NB4 (cell line): ENCODE measurements around the gene SGIP1.

Source experiments
- POLR2A ChIP-seq: IDR thresholded peaks from 2 replicates; pipeline ENCODE4 v1.6.1; 2011; ENCODE audit warnings: mild to moderate bottlenecking; ENCODE audit not compliant: insufficient read length; ENCODE audit errors: extremely low read depth
- TF ChIP-seq, protein P1 (sequence below): IDR thresholded peaks from one replicate; pipeline ENCODE4 v1.5.1; 2012; ENCODE audit warnings: low read depth, low read length

DNA sequence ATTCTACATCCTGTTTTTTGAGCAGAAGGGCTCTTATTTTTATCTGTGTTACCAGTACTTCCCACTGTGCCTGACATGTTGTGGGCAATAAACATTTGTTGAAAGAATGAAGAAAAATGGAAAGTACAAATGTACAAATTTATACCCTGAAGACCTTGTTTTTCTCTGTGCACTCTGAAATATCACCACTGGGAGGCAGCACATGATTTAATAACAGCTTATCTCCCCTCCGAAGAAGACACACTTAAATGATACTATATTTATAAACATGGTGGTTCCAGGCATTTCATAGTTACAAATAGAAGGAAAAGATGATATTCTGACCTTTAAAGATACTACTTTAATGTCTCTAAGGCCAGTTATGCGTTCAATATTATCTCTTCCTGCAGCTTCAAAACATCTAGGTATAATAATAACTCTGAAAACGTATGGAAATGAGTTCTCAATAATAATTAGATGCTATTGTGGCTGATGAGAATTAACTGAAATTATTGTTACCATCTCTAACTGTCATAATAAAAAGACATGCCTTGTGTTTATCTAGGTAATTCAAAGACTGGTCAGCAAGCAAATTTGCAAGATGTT is 231.1 kb downstream of the SGIP1 start:
- TF ChIP-seq, protein P1, sequence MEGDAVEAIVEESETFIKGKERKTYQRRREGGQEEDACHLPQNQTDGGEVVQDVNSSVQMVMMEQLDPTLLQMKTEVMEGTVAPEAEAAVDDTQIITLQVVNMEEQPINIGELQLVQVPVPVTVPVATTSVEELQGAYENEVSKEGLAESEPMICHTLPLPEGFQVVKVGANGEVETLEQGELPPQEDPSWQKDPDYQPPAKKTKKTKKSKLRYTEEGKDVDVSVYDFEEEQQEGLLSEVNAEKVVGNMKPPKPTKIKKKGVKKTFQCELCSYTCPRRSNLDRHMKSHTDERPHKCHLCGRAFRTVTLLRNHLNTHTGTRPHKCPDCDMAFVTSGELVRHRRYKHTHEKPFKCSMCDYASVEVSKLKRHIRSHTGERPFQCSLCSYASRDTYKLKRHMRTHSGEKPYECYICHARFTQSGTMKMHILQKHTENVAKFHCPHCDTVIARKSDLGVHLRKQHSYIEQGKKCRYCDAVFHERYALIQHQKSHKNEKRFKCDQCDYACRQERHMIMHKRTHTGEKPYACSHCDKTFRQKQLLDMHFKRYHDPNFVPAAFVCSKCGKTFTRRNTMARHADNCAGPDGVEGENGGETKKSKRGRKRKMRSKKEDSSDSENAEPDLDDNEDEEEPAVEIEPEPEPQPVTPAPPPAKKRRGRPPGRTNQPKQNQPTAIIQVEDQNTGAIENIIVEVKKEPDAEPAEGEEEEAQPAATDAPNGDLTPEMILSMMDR = peak; percentile 52
- TF ChIP-seq POLR2A = no peak
